Ovary (tissue), 9 donors: ENCODE measurements around the gene PCGF3. TPM values are rescaled to one million over a fixed set of nuclear protein-coding genes. Genes with fewer than 3 reads are reported as not detected.
A peak's percentile ranks its signal among the peaks of the same experiment; 100 is the strongest.

Experiments
- DNase-seq, 5 donors: peaks; one replicate each; pipeline ENCODE4 v3.0.0-alpha.2; 2019 to 2020
- H3K27ac ChIP-seq, 2 donors: fragments of 200-600 bp; one replicate each; pipeline versions ENCODE4 v1.5.1 to v1.8.0; 2019 to 2022
- H3K27me3 ChIP-seq: fragments of 200-600 bp; one replicate; pipeline ENCODE4 v1.8.0; 2022
- H3K36me3 ChIP-seq: fragments of 200-600 bp; sonication (generic); one replicate; pipeline ENCODE4 v1.5.1; 2019
- H3K4me1 ChIP-seq: one replicate; pipeline ENCODE4 v1.8.1; 2013; ENCODE audit warnings: mild to moderate bottlenecking, moderate library complexity; ENCODE audit not compliant: insufficient read depth
- H3K4me3 ChIP-seq: fragments of 200-600 bp; sonication (generic); one replicate; pipeline ENCODE4 v1.5.1; 2017
- H3K9me3 ChIP-seq, 2 donors: fragments of 200-600 bp in 1 of 2; sonication (generic) in 1 of 2; one replicate each; pipeline versions ENCODE4 v1.5.1 to v1.8.1; 2013 to 2019; ENCODE audit warnings: mild to moderate bottlenecking in 1 of 2, moderate library complexity in 1 of 2
- EP300 ChIP-seq: sonication (generic); formaldehyde crosslinking; IDR thresholded peaks from one replicate; pipeline ENCODE4 v1.6.1; 2017; ENCODE audit warnings: antibody characterized with exemption
- POLR2A ChIP-seq: fragments of 450-650 bp; IDR thresholded peaks from one replicate; pipeline ENCODE4 v1.6.1; 2017; ENCODE audit warnings: antibody characterized with exemption, mild to moderate bottlenecking, moderate library complexity
- WGBS, 3 donors: extraction: QIAGEN DNeasy Blood & Tissue Kit in 1 of 3; methylation state at CpG; one replicate each; pipeline versions ENCODE4 v1.1.5 to v1.1.7; 2013 to 2017; 5-methylcytosine and 5-hydroxymethylcytosine counted together
- intact Hi-C, 4 donors: fragments of 100-400 bp; cut with DNase I; formaldehyde crosslinking; loops; one replicate each; pipeline versions ENCODE4 v1.11.0 to v1.15.1; 2022 to 2023
- polyA plus RNA-seq, 2 donors: library from polyadenylated mRNA; stranded (reverse); fragments of 200-250 nt in 1 of 2; fragments of 350-450 nt in 1 of 2; fragmentation: Illumina TruSeq in 1 of 2; extraction: RNeasy Lipid Tissue Mini Kit (QIAGEN cat#74804) in 1 of 2; gene quantifications; one replicate each; pipeline ENCODE4 v1.2.3, GENCODE V29; 2013 to 2014
- total RNA-seq, 7 donors: library from RNA; depleted of rRNA in 2 of 7; stranded (reverse); fragments of >200 nt in 2 of 7; fragmentation: NEBNext Ultra II Directional in 3 of 7; extraction: Animal tissue kit (Norgen Biotek cat#: 25700) in 3 of 7; gene quantifications; one replicate each; pipeline versions ENCODE4 v1.1.0 to v1.2.4, GENCODE V29; 2016 to 2023
- TF ChIP-seq, protein P1 (sequence below), 3 donors: fragments of 450-650 bp in 2 of 3; fragments of 200-600 bp in 1 of 3; IDR thresholded peaks; one replicate each; pipeline versions ENCODE4 v1.5.1 to v1.8.0; 2016 to 2022; ENCODE audit warnings: antibody characterized with exemption in 3 of 3, mild to moderate bottlenecking in 1 of 3
- donor health status: DM: no; HTN: no; CAD: no; lungs with moderate emphysema.
- donor health status: DM: no; HTN: no; CAD: no.
- donor health status: Bipolar disorder and iron deficiency.
- donor health status: DM: yes; HTN: yes; CAD: no.
- donor health status: DM: no; HTN: no; CAD: no.
- donor health status: DM: yes; HTN: yes; CAD: no.

PCGF3 gene
- total and polyA plus RNA-seq, 9 donors: 21.7 to 51.2 (median 45.3) TPM

GRCh38 chr4:684623-685327, 20.9 kb upstream of the PCGF3 start:
- DNase-seq: peak in 1 of 5 donors; percentile 14
- intact Hi-C loops: no loop called here
- Histone ChIP-seq H3K4me3 (no peak overlapping the region), H3K4me1 (no peaks in the 10 kb centered on the region), H3K27me3 (no peaks in the 10 kb centered on the region), H3K36me3 (no peaks in the 10 kb centered on the region), H3K9me3 (no peaks in the 10 kb centered on the region), H3K27ac (no peak overlapping the region)
- TF ChIP-seq, protein P1, sequence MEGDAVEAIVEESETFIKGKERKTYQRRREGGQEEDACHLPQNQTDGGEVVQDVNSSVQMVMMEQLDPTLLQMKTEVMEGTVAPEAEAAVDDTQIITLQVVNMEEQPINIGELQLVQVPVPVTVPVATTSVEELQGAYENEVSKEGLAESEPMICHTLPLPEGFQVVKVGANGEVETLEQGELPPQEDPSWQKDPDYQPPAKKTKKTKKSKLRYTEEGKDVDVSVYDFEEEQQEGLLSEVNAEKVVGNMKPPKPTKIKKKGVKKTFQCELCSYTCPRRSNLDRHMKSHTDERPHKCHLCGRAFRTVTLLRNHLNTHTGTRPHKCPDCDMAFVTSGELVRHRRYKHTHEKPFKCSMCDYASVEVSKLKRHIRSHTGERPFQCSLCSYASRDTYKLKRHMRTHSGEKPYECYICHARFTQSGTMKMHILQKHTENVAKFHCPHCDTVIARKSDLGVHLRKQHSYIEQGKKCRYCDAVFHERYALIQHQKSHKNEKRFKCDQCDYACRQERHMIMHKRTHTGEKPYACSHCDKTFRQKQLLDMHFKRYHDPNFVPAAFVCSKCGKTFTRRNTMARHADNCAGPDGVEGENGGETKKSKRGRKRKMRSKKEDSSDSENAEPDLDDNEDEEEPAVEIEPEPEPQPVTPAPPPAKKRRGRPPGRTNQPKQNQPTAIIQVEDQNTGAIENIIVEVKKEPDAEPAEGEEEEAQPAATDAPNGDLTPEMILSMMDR (IDR thresholded peaks at IDR 0.05): no peak
- TF ChIP-seq POLR2A (no peak), EP300 (no peak)
- WGBS, 3 donors: 64 to 67% (median 65%) methylated on average over 20 to 21 of the region's 21 CpGs

DNA sequence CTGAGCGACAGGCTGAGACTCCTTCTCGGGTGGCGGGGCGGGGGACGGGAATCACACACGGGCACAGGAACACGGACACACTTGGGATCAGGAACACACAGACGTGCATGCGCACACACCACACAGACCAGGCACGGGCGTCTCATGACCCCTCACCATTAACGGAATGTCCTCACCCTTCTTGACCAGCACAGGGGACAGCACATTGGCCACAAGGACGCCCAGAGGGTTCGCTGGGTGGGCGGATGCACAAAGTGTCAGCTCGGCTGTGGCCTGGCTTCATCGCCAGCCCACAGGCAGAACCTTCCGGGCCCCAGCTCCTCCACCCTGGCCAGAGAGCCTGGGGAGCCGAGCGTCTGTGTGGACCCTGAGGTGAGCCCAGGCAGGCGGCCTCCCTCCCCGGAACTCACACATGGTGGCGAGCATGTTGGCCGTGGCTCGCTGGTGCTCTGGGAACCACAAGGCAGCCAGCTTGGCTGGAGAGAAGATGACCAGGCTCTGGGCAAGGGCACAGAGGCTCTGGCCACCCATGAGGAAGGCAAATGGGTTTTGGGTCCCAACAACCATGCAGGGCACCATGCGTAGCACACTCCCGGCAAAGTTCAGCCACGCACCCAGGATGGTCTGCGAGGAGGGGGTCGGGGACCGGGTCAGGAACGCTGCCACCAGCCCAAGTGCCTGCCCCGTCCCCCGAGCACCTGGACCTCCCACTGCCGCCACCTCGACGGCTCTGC, 19.8 kb upstream of the PCGF3 start:
- intact Hi-C loops: no loop called here
- Histone ChIP-seq H3K4me3 (no peak overlapping the region), H3K4me1 (no peaks in the 10 kb centered on the region), H3K27me3 (no peaks in the 10 kb centered on the region), H3K9me3 (no peaks in the 10 kb centered on the region), H3K27ac (no peak overlapping the region), H3K36me3 (no peaks in the 10 kb centered on the region)
- 88 to 94% (median 90%) methylated on average over 36 to 37 of the region's 37 CpGs for WGBS, 3 donors
- TF ChIP-seq EP300: no peak
- TF ChIP-seq, protein P1 (IDR thresholded peaks at IDR 0.05): no peak
- TF ChIP-seq POLR2A: no peak
- no peak for DNase-seq

- H3K9me3 ChIP-seq: no peaks in the 10 kb centered on the region
- H3K4me3 ChIP-seq: no peak overlapping the region
- TF ChIP-seq, protein P1 (IDR thresholded peaks at IDR 0.05): no peak
- TF ChIP-seq EP300 (no peak), POLR2A (no peak)
- 89 to 92% (median 90%) methylated on average over 24 to 31 of the region's 31 CpGs for WGBS, 3 donors
- intact Hi-C loops: no loop called here
- H3K27me3 ChIP-seq: no peaks in the 10 kb centered on the region
- H3K4me1 ChIP-seq: no peaks in the 10 kb centered on the region
- no peaks in the 10 kb centered on the region for H3K36me3 ChIP-seq
- H3K27ac ChIP-seq: no peak overlapping the region
- peak in 2 of 5 donors; percentile 16 to 23 for DNase-seq
These were observed 19.1 kb upstream of the PCGF3 start for GRCh38 chr4:686413-687040.

GRCh38 chr4:687048-687970, 18.3 kb upstream of the PCGF3 start:
- no peak overlapping the region for H3K4me3 ChIP-seq
- peak in 3 of 5 donors; percentile 40 to 57 (median 44) for DNase-seq
- intact Hi-C loops: no loop called here
- TF ChIP-seq EP300 (no peak), POLR2A (no peak)
- TF ChIP-seq, protein P1 (IDR thresholded peaks at IDR 0.05): no peak
- 62 to 66% (median 65%) methylated on average over 38 of the region's 38 CpGs for WGBS, 3 donors
- H3K36me3 ChIP-seq: no peaks in the 10 kb centered on the region
- H3K9me3 ChIP-seq: no peaks in the 10 kb centered on the region
- H3K4me1 ChIP-seq: no peaks in the 10 kb centered on the region
- H3K27me3 ChIP-seq: no peaks in the 10 kb centered on the region
- H3K27ac ChIP-seq: no peak overlapping the region
